HEK293 (cell line): Measurements from ENCODE around the gene IPO11.

Experiments used
- CTCF ChIA-PET: fragments of 350-600 bp; formaldehyde crosslinking; extraction: SDS; loops from one replicate; lab custom pipeline; 2021; ENCODE audit warnings: antibody characterized with exemption; lab: Yijun Ruan, JAX
- POLR2A ChIA-PET: fragments of 300-600 bp; formaldehyde crosslinking; extraction: SDS; loops from one replicate; lab custom pipeline; 2020; ENCODE audit warnings: antibody characterized with exemption, inconsistent platforms; lab: Yijun Ruan, JAX
- H3K27ac ChIP-seq: fragments of 200-500 bp; sonication (Bioruptor generic); 2 replicates; pipeline ENCODE4 v1.5.1; 2014; ENCODE audit warnings: low read depth, low read length, control low read depth, inconsistent platforms; ENCODE audit errors: extremely low read depth
- H3K36me3 ChIP-seq, 2 experiments: fragments of 200-500 bp in 1 of 2; sonication (Bioruptor generic) in 1 of 2; 1 replicate in 1 of 2; 2 replicates in 1 of 2; pipeline ENCODE4 v1.5.1; 2014 to 2017; ENCODE audit warnings: inconsistent platforms in 2 of 2, low read length in 2 of 2; ENCODE audit not compliant: control insufficient read depth in 2 of 2, insufficient read depth in 1 of 2
- H3K4me1 ChIP-seq: fragments of 200-500 bp; sonication (Bioruptor generic); 2 replicates; pipeline ENCODE4 v1.5.1; 2014; ENCODE audit warnings: mild to moderate bottlenecking, low read length, inconsistent platforms; ENCODE audit not compliant: control insufficient read depth, insufficient read depth
- H3K4me3 ChIP-seq: 2 replicates; pipeline ENCODE4 v1.5.1; 2011; ENCODE audit warnings: low read depth, mild to moderate bottlenecking, control low read depth, low read length, moderate library complexity
- H3K9me3 ChIP-seq: fragments of 200-500 bp; sonication (Bioruptor generic); 2 replicates; pipeline ENCODE4 v1.5.1; 2014; ENCODE audit warnings: low read depth, low read length, inconsistent platforms; ENCODE audit not compliant: control insufficient read depth, insufficient read depth
- GFI1B ChIP-seq: fragments of 450-650 bp; formaldehyde crosslinking; IDR thresholded peaks from 2 replicates; pipeline ENCODE4 v1.5.1; 2016; ENCODE audit warnings: missing biosample characterization, missing genetic modification characterization
- HOXC10 ChIP-seq: sonication (generic); formaldehyde crosslinking; IDR thresholded peaks from 2 replicates; pipeline ENCODE4 v1.8.1; 2023; ENCODE audit warnings: mild to moderate bottlenecking, missing genetic modification reagents
- KLF16 ChIP-seq: fragments of 450-650 bp; formaldehyde crosslinking; IDR thresholded peaks from 2 replicates; pipeline ENCODE4 v1.5.1; 2017; ENCODE audit warnings: missing biosample characterization, missing genetic modification characterization
- MZF1 ChIP-seq: fragments of 450-650 bp; formaldehyde crosslinking; IDR thresholded peaks from 2 replicates; pipeline ENCODE4 v1.5.1; 2017; ENCODE audit warnings: missing biosample characterization, missing genetic modification characterization, borderline replicate concordance
- RBAK ChIP-seq: fragments of 450-650 bp; formaldehyde crosslinking; IDR thresholded peaks from 2 replicates; pipeline ENCODE4 v1.5.1; 2016; ENCODE audit warnings: missing biosample characterization, missing genetic modification characterization
- SALL2 ChIP-seq: fragments of 450-650 bp; formaldehyde crosslinking; IDR thresholded peaks from 2 replicates; pipeline ENCODE4 v1.5.0; 2017; ENCODE audit warnings: missing biosample characterization, mild to moderate bottlenecking, missing genetic modification characterization, borderline replicate concordance
- TCF7L2 ChIP-seq: IDR thresholded peaks from 2 replicates; pipeline ENCODE4 v1.6.1; 2011; ENCODE audit warnings: low read depth, mild to moderate bottlenecking, inconsistent platforms, low read length, moderate library complexity, borderline replicate concordance
- ZBTB1 ChIP-seq: fragments of 450-650 bp; formaldehyde crosslinking; IDR thresholded peaks from 2 replicates; pipeline ENCODE4 v1.5.1; 2016; ENCODE audit warnings: missing biosample characterization, missing genetic modification characterization
- ZBTB20 ChIP-seq: fragments of 450-650 bp; formaldehyde crosslinking; IDR thresholded peaks from 2 replicates; pipeline ENCODE4 v1.5.1; 2016; ENCODE audit warnings: missing biosample characterization, missing genetic modification characterization
- ZBTB48 ChIP-seq: fragments of 450-650 bp; formaldehyde crosslinking; IDR thresholded peaks from 2 replicates; pipeline ENCODE4 v1.5.1; 2016; ENCODE audit warnings: missing biosample characterization, missing genetic modification characterization
- ZBTB7A ChIP-seq: fragments of 450-650 bp; formaldehyde crosslinking; IDR thresholded peaks from 2 replicates; pipeline ENCODE4 v1.5.1; 2016; ENCODE audit warnings: low read depth, missing biosample characterization, missing genetic modification characterization
- ZNF184 ChIP-seq: fragments of 450-650 bp; IDR thresholded peaks from 2 replicates; pipeline ENCODE4 v1.5.1; 2018; ENCODE audit warnings: missing biosample characterization, mild to moderate bottlenecking, missing genetic modification characterization
- ZNF248 ChIP-seq: fragments of 450-650 bp; formaldehyde crosslinking; IDR thresholded peaks from 2 replicates; pipeline ENCODE4 v1.5.1; 2017; ENCODE audit warnings: missing biosample characterization, missing genetic modification characterization
- ZNF501 ChIP-seq: fragments of 450-650 bp; formaldehyde crosslinking; IDR thresholded peaks from 2 replicates; pipeline ENCODE4 v1.5.1; 2016; ENCODE audit warnings: missing biosample characterization, missing genetic modification characterization
- ZNF610 ChIP-seq: fragments of 450-650 bp; formaldehyde crosslinking; IDR thresholded peaks from 2 replicates; pipeline ENCODE4 v1.5.1; 2016; ENCODE audit warnings: missing biosample characterization, missing genetic modification characterization, borderline replicate concordance
- ZNF629 ChIP-seq: fragments of 450-650 bp; formaldehyde crosslinking; IDR thresholded peaks from 2 replicates; pipeline ENCODE4 v1.5.1; 2017; ENCODE audit warnings: missing biosample characterization, missing genetic modification characterization
- ZNF707 ChIP-seq: fragments of 450-650 bp; formaldehyde crosslinking; IDR thresholded peaks from 2 replicates; pipeline ENCODE4 v1.5.1; 2016; ENCODE audit warnings: missing biosample characterization, missing genetic modification characterization
- ZNF777 ChIP-seq: fragments of 450-650 bp; formaldehyde crosslinking; IDR thresholded peaks from 2 replicates; pipeline ENCODE4 v1.5.1; 2017; ENCODE audit warnings: missing biosample characterization, missing genetic modification characterization, borderline replicate concordance
- ZSCAN30 ChIP-seq: fragments of 450-650 bp; IDR thresholded peaks from 2 replicates; pipeline ENCODE4 v1.5.1; 2018; ENCODE audit warnings: missing biosample characterization, mild to moderate bottlenecking, missing genetic modification characterization, moderate library complexity
- TF ChIP-seq, protein P1 (sequence below): fragments of 450-650 bp; formaldehyde crosslinking; IDR thresholded peaks from 2 replicates; pipeline ENCODE4 v1.5.1; 2016; ENCODE audit warnings: missing biosample characterization, missing genetic modification characterization
- TF ChIP-seq, protein P2 (sequence below): fragments of 450-650 bp; formaldehyde crosslinking; IDR thresholded peaks from 2 replicates; pipeline ENCODE4 v1.5.1; 2017; ENCODE audit warnings: missing biosample characterization, missing genetic modification characterization

The IPO11 gene

DNA sequence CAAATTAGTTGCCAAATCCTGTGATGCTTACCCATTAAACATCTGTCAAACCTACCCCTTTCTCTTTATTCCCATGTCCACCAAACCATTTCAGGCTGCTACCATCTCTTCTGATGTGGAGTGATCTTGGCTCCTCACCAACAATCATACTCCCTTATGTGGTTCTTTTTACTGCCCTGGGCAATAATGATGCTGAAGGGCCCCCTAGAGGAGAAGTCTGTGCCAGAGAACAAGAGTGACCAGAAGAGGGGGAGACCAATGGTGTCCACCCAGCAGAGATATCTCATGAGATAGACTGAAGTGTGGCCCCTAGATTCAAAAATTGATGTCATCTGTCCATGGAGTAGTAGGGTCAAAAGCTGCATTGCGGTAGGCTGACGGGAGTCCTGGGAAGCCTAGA is 176.9 kb downstream of the IPO11 start:
- H3K36me3 ChIP-seq, result peaks cover 12 to 19% of the 10 kb centered on the region in 2 experiments
- TF ChIP-seq TCF7L2 (no peak), ZBTB20 (tag by site-specific recombination) (no peak), MZF1 (tag by site-specific recombination) (no peak), HOXC10 (no peak), RBAK (tag by site-specific recombination) (no peak), ZNF248 (tag by site-specific recombination) (no peak), ZNF610 (tag by site-specific recombination) (no peak), ZNF777 (tag by site-specific recombination) (no peak), ZNF629 (tag by site-specific recombination) (no peak), ZSCAN30 (tag by site-specific recombination) (no peak), ZNF184 (tag by site-specific recombination) (no peak), SALL2 (tag by site-specific recombination) (no peak), KLF16 (tag by site-specific recombination) (no peak), ZBTB7A (tag by site-specific recombination) (no peak)
- TF ChIP-seq, protein P1, sequence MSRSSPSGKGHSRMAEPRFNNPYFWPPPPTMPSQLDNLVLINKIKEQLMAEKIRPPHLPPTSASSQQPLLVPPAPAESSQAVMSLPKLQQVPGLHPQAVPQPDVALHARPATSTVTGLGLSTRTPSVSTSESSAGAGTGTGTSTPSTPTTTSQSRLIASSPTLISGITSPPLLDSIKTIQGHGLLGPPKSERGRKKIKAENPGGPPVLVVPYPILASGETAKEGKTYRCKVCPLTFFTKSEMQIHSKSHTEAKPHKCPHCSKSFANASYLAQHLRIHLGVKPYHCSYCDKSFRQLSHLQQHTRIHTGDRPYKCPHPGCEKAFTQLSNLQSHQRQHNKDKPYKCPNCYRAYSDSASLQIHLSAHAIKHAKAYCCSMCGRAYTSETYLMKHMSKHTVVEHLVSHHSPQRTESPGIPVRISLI, result no peak
- TF ChIP-seq, protein P2, sequence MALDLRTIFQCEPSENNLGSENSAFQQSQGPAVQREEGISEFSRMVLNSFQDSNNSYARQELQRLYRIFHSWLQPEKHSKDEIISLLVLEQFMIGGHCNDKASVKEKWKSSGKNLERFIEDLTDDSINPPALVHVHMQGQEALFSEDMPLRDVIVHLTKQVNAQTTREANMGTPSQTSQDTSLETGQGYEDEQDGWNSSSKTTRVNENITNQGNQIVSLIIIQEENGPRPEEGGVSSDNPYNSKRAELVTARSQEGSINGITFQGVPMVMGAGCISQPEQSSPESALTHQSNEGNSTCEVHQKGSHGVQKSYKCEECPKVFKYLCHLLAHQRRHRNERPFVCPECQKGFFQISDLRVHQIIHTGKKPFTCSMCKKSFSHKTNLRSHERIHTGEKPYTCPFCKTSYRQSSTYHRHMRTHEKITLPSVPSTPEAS (tag by site-specific recombination), result no peak
- POLR2A ChIA-PET, result no interaction called here
- no peak overlapping the region for H3K4me3 ChIP-seq
- no peaks in the 10 kb centered on the region for H3K9me3 ChIP-seq
- H3K4me1 ChIP-seq, result no peaks in the 10 kb centered on the region
- H3K27ac ChIP-seq, result no peak overlapping the region
- CTCF ChIA-PET, result no interaction called here

DNA sequence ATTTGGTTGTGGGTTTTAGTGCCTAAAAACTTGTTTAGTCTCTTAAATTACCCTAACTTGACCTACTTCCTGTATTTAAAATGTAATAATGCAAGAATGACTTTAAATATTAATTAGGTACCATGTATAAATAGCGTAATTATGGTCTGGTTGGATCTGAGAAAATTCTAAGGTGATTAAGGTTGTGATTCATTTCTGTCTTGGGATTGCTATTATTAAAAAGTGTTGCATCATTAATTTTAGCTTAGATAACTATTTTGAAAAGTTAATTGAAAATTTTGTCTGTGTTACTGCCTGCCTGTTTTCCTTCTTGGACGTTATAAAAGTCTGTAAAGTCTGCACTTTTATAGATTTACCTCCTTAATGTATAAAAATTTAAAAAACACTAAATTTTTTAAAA is 177.8 kb downstream of the IPO11 start:
- POLR2A ChIA-PET, result no interaction called here
- CTCF ChIA-PET, result no interaction called here
- Histone ChIP-seq H3K36me3 (peaks cover 12 to 19% of the 10 kb centered on the region in 2 experiments), H3K27ac (no peak overlapping the region)
- TF ChIP-seq ZBTB1 (tag by site-specific recombination) (no peak), ZBTB48 (no peak), GFI1B (no peak), ZNF501 (tag by site-specific recombination) (no peak)
- TF ChIP-seq, all 188 proteins: peak for 0
- Histone ChIP-seq H3K4me1 (no peaks in the 10 kb centered on the region), H3K9me3 (no peaks in the 10 kb centered on the region), H3K4me3 (no peak overlapping the region)

DNA sequence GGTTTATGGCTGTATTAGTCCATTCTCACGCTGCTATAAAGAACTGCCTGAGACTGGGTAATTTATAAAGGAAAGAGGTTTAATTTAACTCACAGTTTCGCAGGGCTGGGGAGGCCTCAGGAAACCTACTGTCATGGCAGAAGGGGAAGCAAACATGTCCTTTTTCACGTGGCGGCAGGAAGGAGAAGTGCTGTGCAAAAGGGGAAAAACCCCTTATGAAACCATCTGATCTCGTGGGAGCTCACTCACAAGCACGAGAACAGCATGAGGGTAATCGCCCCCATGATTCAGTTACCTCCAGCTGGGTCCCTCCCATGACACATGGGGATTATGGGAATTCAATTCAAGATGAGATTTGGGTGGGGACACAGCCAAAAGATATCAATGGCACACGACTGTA is 180.0 kb downstream of the IPO11 start:
- H3K9me3 ChIP-seq, result no peaks in the 10 kb centered on the region
- no peak overlapping the region for H3K4me3 ChIP-seq
- no peaks in the 10 kb centered on the region for H3K4me1 ChIP-seq
- CTCF ChIA-PET, result no interaction called here
- H3K27ac ChIP-seq, result no peak overlapping the region
- peaks cover 12 to 19% of the 10 kb centered on the region in 2 experiments for H3K36me3 ChIP-seq
- POLR2A ChIA-PET, result no interaction called here
- TF ChIP-seq ZNF707 (tag by site-specific recombination), result no peak
